RPMI7951 (cell line): Measurements from ENCODE around the gene MIDN. TPM values are rescaled to one million over a fixed set of nuclear protein-coding genes. Genes with fewer than 3 reads are reported as not detected.
"Not testable (repeated sequence)": the region's sequence is repeated elsewhere in the genome, so short reads cannot be mapped to it uniquely, and the experiment has no call there.

Source experiments
- DNase-seq: peaks from one replicate; pipeline ENCODE4 v3.0.0-alpha.2; 2012; ENCODE audit warnings: low read depth
- total RNA-seq: library from RNA; depleted of rRNA; stranded (reverse); fragments of >200 nt; shearing (Covaris generic); gene quantifications from 2 replicates; pipeline ENCODE4 v1.2.3, GENCODE V29; 2014

MIDN gene
- total RNA-seq, 1 experiment from 2014 or later = 3.2 TPM

DNA sequence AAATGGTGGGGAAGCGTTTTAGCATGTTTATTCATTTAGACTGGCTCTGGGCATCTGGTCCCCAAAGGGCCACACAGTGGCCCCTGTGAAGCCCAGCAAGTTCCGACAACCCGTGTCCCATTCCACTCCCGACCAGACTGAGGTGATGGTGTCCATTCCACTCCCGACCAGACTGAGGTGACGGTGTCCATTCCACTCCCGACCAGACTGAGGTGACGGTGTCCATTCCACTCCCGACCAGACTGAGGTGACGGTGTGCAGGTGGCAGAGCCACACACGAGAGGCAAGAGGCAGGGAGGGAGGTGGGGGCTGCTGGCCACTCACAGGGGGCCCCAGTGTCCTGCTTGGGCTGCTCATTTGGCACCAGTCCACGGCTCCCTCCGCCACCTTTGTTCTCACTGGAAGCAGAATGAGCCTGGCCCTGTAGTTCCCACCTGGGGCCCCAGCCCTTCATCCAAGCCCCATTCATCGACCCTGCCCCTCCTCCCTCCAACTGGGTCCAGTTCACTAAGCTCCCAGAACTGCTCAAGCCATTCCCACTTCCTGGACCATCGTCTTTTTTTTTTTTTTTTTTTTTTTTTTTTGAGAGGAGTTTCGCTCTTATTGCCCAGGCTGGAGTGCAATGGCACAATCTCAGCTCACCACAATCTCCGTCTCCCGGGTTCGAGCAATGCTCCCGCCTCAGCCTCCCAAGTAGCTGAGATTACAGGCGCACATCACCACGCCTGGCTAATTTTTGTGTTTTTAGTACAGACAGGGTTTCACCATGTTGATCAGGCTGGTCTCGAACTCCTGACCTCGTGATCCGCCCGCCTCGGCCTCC lies 1.9 kb upstream of the MIDN start:
- not testable (repeated sequence) for DNase-seq

DNA sequence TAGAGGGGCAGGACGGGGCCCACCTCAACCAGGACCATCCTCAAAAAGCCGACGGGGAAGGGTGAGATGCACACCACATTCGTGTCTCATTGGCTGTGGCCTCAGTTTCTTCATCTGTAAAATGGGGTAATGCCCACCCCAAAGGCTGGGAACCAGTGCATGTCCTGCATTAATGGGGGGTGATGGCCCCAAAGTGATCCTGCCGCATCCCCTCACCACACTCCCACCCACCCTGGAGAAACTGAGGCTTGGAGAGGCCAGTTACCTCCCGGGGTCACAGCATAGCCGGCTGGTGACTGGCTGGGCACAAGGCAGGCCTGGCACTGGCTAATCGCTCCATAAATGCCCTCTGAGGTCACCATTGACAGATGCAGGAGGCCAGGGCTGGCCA lies 640 bp upstream of the MIDN start:
- no peak for DNase-seq

DNA sequence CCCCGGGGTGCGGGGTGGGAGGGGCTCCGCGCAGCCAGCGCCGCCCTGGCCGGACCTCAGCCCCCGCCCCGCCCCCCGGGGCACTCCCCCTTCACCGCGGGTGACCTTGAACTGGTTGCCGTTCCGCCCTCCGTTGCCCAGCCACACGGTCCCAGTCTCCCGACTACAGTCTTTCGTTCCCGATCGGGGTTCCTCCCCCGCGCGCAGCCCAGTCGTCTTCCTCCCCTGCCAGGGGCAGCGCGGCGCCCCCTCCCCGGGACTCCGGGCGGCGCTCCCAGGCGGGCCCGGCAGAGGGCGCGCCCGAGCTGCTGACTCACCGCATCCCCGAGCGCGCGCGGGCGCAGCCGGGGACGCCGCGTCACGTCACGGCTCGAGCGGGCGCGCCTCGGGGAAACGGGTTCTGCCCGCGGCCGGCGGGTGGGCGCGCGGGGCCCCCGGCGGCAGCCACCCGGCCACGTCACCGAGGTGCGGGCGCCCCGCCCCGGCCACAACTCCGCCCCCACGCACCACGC lies 459 bp downstream of the MIDN start:
- DNase-seq = peak; percentile 68

DNA sequence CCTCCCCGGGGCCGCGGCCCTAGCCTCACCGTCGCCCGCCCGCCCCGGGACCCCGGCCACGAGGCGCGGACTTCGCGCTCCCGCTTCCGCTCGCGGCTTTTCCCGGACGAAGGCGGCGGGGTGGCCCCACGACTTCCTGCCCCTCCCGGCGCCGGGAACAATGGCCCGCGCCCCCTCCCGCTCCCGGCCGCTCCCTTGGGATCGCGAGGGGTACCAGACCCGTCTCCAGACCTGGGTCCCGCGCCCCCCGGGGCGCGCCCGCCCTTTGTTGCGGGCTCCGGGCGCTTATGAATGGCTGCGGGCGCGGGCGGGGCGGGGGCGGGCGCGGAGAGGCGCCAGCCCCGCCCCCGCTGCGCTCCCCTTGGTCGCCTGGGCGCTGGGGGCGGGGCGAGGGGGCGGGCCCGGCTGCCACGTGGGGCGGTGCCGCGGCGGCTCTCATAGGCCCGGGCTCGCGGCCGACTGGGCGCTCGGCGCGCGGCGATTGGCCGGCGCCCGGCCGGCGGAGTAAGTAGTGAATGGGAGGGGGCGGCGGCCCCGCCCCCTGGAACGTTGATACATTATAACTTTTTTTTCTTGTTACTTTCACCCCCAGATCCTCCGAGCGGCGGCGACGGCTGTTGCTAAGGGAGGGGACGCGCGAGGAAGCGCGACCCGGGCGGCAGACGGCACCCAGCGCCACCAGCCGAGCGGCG lies 1.1 kb downstream of the MIDN start:
- peak; percentile 96 for DNase-seq

DNA sequence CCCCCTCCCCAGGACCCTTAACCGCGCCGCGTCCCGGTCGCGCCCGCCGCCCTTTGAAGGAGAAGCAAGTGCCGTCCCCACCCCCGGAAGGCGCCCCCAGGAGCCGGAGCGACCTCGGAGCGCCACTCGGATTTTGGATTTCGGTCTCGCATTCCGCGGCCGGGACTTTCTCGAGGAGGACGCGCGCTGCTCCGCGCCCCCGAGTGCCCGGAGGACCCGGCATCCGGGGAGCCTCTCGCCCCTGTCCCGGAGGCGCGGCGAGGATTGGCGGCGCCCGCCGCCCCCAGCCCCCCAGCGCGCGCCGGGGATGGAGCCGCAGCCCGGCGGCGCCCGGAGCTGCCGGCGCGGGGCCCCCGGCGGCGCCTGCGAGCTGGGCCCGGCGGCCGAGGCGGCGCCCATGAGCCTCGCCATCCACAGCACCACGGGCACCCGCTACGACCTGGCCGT lies 1.6 kb downstream of the MIDN start:
- no peak for DNase-seq

DNA sequence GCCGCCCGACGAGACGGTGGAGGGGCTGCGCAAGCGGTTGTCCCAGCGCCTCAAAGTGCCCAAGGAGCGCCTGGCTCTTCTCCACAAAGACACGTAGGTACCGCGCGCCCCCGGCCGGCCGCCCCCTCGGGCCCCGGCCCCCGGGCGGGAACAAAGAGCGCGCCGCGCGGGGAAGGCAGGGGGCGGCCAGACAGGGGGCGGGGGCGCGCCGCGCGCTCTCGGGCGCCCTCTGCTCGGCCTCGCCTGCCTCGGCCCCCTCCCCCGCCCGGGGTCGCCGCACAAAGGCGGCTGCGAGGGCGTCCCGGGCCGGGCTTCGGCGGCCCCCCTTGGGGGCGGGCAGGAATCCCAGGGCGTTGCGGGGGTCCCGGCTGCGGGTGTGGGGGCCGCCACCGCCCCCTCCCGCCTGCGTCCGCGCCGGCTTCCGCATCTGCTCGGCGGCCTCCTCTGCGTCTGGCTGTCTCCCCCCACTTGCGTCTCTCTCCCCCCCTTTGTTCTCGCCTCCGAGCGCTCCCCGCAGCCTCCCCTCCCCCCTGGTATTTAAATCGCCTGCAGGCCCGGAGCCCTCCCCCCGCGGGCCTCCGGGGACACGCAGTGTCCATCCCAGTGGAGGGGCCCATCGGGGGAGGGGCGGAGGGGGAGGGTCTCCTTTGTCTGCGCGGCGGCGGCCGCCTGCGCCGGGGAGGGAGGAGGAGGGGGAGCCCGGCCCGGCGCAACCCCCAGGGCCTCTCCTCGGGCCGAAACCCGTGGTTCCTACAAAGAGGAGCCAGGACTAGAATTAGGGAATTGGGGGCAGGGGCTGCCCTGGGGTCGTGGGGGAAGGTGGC lies 2.3 kb downstream of the MIDN start:
- no peak for DNase-seq

GRCh38 chr19:1251330-1252220 lies 3.2 kb downstream of the MIDN start:
- peak; percentile 77 for DNase-seq

DNA sequence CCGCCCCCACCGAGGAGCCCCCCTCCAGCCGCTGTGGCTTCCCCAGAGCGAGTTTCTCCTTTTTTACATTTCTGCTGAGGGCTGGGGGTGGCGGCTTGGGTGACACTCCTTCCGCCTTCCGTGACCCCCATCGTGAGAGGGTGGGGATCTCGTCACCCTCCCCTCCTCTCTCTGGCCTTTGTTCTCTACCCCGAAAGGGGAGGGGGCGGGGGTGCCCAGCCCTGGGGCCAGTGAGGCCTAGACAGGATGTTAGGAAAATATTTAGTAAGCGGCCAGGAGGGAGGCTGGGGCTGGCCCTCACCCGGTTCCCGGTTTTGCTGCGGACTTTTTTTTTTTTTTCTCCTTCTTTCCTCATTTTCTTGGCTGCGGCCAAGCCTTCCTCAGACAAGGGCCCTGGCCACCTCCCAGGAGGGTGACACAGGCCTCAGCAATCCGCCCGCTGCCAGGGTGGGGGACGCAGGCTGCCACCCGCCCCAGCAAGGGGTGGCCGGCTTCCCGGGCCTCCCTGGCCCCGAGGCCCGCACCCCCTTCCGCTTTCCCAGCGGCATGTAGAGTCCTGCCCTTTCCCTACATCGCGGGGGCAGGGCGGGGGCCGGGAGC lies 3.9 kb downstream of the MIDN start:
- DNase-seq = peak; percentile 98

DNA sequence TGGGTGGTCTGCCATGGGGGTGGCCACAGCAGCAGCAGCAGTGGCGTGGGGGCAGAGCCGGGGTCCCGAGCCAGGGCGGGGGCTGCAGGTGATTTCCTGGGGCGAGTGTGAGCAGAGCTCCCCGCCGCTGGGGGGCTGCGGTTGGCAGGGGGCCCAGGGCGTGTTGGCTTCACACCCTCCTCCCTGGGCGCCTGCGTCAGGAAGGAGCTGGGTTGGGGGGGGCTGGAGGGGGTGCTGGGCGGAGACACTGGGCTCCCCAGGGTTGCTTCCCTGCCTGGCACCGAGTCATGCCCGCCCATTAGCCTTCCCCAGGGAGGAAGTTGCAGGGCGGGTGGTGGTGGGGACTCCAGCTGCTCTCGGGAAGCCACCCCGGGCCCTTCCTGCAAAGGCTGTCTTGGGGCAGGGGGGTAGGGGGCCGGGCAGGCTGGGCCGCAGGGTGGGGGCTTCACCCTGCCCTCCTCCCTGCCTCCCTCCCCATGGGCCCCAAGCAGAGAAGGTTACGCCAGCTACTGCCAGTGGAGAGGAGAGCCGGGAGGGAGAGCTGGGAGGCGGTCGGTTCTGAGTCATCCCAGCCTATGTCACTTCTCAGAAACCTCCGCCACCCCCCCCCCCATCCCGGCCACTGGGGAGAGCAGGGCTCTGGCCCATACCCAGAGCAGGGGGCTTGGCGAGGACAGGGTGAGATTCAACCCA lies 4.6 kb downstream of the MIDN start:
- peak; percentile 98 for DNase-seq

DNA sequence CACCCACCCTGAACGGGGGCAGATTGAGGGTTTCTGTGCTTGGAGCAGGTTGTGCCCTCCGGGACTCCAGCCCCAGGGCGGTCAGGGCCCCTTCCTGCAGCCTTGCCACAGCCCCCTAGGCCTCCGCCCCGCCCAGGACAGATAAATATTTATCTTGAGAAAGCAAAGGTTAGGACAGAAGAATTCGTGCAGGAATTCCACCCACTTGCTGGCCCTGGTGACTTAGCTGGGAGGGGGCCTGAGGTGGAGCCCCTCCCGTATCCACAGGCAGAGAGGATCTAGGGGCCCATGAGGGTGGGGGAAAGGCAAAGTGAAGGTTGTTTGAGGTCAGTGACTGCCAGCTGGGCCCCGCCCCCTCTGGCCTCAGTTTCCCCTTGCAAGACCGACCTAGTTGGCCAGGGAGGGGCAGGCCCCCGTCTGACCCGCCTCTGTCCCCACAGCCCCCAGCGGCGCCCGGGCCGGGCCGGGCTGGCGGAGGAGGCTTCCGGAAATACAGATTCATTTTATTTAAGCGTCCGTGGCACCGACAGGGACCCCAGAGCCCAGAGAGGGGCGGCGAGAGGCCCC lies 5.2 kb downstream of the MIDN start:
- no peak for DNase-seq

GRCh38 chr19:1254081-1254527 lies 5.7 kb downstream of the MIDN start:
- peak; percentile 82 for DNase-seq

GRCh38 chr19:1254530-1255185 lies 6.3 kb downstream of the MIDN start:
- no peak for DNase-seq

DNA sequence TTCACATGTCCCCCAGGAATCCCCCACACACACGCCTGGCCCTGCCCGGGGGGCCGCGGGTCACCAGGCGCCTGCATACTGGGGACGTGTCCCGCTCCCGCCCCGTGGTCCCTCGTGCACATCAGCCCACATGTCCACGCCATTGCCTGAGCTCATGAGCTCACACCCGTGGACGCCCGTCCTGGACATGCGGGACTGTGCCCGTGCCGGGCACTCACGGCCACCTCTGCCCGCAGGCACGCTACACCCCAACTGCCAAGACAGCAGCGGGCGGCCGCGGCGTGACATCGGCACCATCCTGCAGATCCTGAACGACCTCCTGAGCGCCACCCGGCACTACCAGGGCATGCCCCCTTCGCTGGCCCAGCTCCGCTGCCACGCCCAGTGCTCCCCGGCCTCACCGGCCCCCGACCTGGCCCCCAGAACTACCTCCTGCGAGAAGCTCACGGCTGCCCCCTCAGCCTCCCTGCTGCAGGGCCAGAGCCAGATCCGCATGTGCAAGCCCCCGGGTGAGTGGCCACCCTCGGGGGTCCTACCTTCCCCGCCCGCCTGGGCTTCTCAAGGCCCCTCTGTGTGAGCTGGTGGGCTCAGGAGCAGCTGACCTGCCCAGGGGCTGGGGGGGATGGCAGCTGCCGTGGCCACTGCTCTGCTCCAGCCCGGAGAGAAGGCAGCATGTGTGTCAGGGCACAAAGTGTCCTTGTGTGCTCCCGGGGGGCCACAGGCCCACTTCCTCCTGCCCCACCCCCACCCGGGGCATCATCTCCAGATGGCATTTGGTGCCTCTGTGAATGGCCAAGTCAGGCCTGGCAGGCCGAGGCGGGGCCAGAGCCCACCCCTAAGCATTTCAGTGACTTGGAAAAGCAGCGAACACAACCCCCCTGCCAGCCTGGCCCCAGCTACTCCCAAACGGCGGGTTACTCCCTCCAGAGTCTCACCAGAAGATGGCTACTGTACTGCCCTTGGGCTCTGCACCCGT lies 7.1 kb downstream of the MIDN start:
- no peak for DNase-seq

DNA sequence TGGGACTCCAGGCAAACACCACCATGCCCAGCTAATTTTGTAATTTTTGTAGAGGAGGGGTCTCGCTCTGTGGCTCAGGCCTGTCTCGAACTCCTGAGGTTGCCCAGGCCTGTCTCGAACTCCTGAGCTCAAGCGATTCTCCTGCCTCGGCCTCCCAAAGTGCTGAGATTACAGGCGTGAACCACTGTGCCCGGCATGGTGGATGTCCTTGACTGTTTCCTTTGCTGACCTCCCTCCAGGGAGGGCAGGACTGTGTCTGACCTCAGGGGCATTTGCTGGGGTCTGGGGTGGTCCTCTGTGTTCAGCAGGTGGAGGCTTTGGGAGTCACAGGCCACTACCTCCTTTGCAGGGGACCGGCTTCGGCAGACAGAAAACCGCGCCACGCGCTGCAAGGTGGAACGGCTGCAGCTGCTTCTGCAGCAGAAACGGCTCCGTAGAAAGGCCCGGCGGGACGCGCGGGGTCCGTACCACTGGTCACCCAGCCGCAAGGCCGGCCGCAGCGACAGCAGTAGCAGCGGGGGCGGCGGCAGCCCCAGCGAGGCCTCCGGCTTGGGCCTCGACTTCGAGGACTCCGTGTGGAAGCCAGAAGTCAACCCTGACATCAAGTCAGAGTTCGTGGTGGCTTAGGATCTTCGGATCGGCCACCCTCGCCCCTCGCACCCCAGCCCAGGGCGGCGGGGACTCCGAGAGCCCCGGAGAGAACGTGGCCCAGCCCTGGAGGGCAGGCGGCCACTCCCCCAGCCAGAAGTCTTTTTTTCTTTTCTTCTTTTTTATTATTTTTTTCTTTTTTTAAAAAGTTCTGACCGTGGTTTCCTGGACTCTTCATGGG lies 8.5 kb downstream of the MIDN start:
- no peak for DNase-seq

GRCh38 chr19:1257475-1258162 lies 9.2 kb downstream of the MIDN start:
- DNase-seq = no peak

DNA sequence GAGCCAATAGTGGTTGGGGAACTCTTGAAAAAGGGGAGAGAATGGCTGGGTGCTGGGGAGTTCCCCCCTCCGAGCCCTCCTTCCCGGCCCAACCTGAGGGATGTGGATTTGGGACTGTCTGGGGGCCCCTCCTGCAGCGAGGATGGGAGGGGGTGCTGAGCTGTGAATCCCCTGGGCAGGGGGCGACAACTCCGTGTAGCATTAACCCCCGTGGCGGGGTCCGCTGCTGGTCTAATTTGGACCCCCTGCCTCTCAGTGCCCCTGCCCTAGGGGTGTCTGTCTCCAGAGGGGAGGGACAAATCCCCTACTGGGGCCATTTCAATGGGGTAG lies 9.7 kb downstream of the MIDN start:
- DNase-seq = no peak
